ENCODE data around the gene ZNF24.

Gene ZNF24

GRCh38 chr18:35343936-35344735 is at the start of gene ZNF24:
Gene ZNF24 (minus strand): TSS chr18:35344420. CDS start chr18:35340650, 3,770 bp downstream.
- DNase-seq: peak; percentile 97

- no peak for DNase-seq
Measured at GRCh38 chr18:35393716-35394115, 49.5 kb upstream of the ZNF24 start.

GRCh38 chr18:35392375-35392774 is 48.2 kb upstream of the ZNF24 start:
- DNase-seq: no peak

GRCh38 chr18:35390951-35391700 is 46.9 kb upstream of the ZNF24 start:
- no peak for DNase-seq

- no peak for DNase-seq
Measured at GRCh38 chr18:35389095-35389618, 44.9 kb upstream of the ZNF24 start.

GRCh38 chr18:35387152-35387571 is 42.9 kb upstream of the ZNF24 start:
- no peak for DNase-seq

GRCh38 chr18:35386600-35387100 is 42.4 kb upstream of the ZNF24 start:
- peak; percentile 47 for DNase-seq

GRCh38 chr18:35383136-35383535 is 38.9 kb upstream of the ZNF24 start:
- no peak for DNase-seq

- no peak for DNase-seq
Measured at GRCh38 chr18:35379421-35379820, 35.2 kb upstream of the ZNF24 start.

GRCh38 chr18:35378574-35378896 is 34.3 kb upstream of the ZNF24 start:
- DNase-seq: no peak

GRCh38 chr18:35377875-35378573 is 33.8 kb upstream of the ZNF24 start:
- no peak for DNase-seq

- peak; percentile 78 for DNase-seq
Measured at GRCh38 chr18:35376742-35377695, 32.8 kb upstream of the ZNF24 start, which contains the start of gene ZNF396. Gene ZNF396 (minus strand): TSS chr18:35377337. CDS start chr18:35374292, 3,045 bp downstream.

GRCh38 chr18:35376393-35376741 is 32.1 kb upstream of the ZNF24 start:
- DNase-seq: peak; percentile 34

GRCh38 chr18:35374708-35375107 is 30.5 kb upstream of the ZNF24 start:
- DNase-seq: no peak

GRCh38 chr18:35371412-35372195 is 27.4 kb upstream of the ZNF24 start:
- no peak for DNase-seq

GRCh38 chr18:35369126-35369525 is 24.9 kb upstream of the ZNF24 start:
- no peak for DNase-seq

GRCh38 chr18:35368595-35368994 is 24.4 kb upstream of the ZNF24 start:
- no peak for DNase-seq

GRCh38 chr18:35362531-35362930 is 18.3 kb upstream of the ZNF24 start:
- no peak for DNase-seq

GRCh38 chr18:35361570-35362321 is 17.5 kb upstream of the ZNF24 start:
- no peak for DNase-seq

- peak; percentile 72 for DNase-seq
Measured at GRCh38 chr18:35355140-35355618, 11.0 kb upstream of the ZNF24 start.

All from left hindlimb (tissue), 1 donor.